Measurements from ENCODE around the gene PSME1. TPM values are rescaled to one million over a fixed set of nuclear protein-coding genes. Genes with fewer than 3 reads are reported as not detected.
A peak's percentile ranks its signal among the peaks of the same experiment; 100 is the strongest.

The PSME1 gene
- total and polyA plus RNA-seq, 2 of the 13 experiments (the other 11 are each of a cell fraction or from before 2014, with no cell fraction given), result 159 to 608 TPM

GRCh38 chr14:24093207-24093900, 42.6 kb upstream of the PSME1 start (continued):
- TF ChIP-seq NR2F1 (CRISPR knock-in tag; IDR thresholded peaks at IDR 0.05), result no peak; a peak in 2 of 4 replicates
- TF ChIP-seq IRX3 (CRISPR knock-in tag; IDR thresholded peaks at IDR 0.05; ENCODE audit: borderline replicate concordance, low read depth), result no peak
- no peak for TF ChIP-seq KAT7 (CRISPR knock-in tag; IDR thresholded peaks at IDR 0.05; ENCODE audit: borderline replicate concordance)
- no peak for TF ChIP-seq ZNF296 (CRISPR knock-in tag; conservative IDR thresholded peaks at IDR 0.05)
- TF ChIP-seq NFIC (IDR thresholded peaks at IDR 0.05; ENCODE audit: low read length), result no peak
- peak; percentile 87 for TF ChIP-seq PRPF4 (IDR thresholded peaks at IDR 0.05; ENCODE audit: low read depth, low read length, poor library complexity, severe bottlenecking)
- TF ChIP-seq ZNF264 (CRISPR knock-in tag; IDR thresholded peaks at IDR 0.05), result 0 out of 2 replicates have a peak, but pooled peaks have one; percentile 12
- TF ChIP-seq ZNF580 (CRISPR knock-in tag; IDR thresholded peaks at IDR 0.05; ENCODE audit: borderline replicate concordance, low read depth), result 0 out of 2 replicates have a peak, but pooled peaks have one; percentile 0
- peak; percentile 72; the same call in 1 of the 2 replicates for TF ChIP-seq ZBTB33 (CRISPR knock-in tag; IDR thresholded peaks at IDR 0.05)
- TF ChIP-seq, protein P1, sequence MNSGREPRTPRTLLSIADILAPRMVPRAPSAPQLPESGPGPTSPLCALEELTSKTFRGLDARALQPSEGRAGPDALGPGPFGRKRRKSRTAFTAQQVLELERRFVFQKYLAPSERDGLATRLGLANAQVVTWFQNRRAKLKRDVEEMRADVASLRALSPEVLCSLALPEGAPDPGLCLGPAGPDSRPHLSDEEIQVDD (CRISPR knock-in tag; IDR thresholded peaks at IDR 0.05; ENCODE audit: borderline replicate concordance), result peak; percentile 13; the same call in 1 of the 2 replicates
- TF ChIP-seq ZNF83 (CRISPR knock-in tag; IDR thresholded peaks at IDR 0.05; ENCODE audit: borderline replicate concordance), result peak; percentile 76; the same call in 1 of the 2 replicates
- no peak for TF ChIP-seq ZBTB7B (CRISPR knock-in tag; IDR thresholded peaks at IDR 0.05)
- no peak for TF ChIP-seq RBFOX2 (IDR thresholded peaks at IDR 0.05; ENCODE audit: low read depth, low read length)
- no peak for TF ChIP-seq RFX5 (IDR thresholded peaks at IDR 0.05; ENCODE audit: low read depth, low read length)
- TF ChIP-seq IRF9 (CRISPR knock-in tag; IDR thresholded peaks at IDR 0.05; ENCODE audit: borderline replicate concordance), result 0 out of 2 replicates have a peak, but pooled peaks have one; percentile 17
- TF ChIP-seq HNF1B (CRISPR knock-in tag; IDR thresholded peaks at IDR 0.05), result no peak
- no peak for TF ChIP-seq MEF2D (CRISPR knock-in tag; IDR thresholded peaks at IDR 0.05)
- TF ChIP-seq THAP8 (CRISPR knock-in tag; IDR thresholded peaks at IDR 0.05; ENCODE audit: borderline replicate concordance), result no peak
- TF ChIP-seq NR2C2 (CRISPR knock-in tag; IDR thresholded peaks at IDR 0.05; ENCODE audit: borderline replicate concordance), result 0 out of 2 replicates have a peak, but pooled peaks have one; percentile 10
- peak; percentile 20; the same call in 1 of the 2 replicates for TF ChIP-seq DNMT3B (CRISPR knock-in tag; conservative IDR thresholded peaks at IDR 0.05)

Data from HepG2 (cell line).